ENCODE results near the gene LRG1.

LRG1 gene

DNA sequence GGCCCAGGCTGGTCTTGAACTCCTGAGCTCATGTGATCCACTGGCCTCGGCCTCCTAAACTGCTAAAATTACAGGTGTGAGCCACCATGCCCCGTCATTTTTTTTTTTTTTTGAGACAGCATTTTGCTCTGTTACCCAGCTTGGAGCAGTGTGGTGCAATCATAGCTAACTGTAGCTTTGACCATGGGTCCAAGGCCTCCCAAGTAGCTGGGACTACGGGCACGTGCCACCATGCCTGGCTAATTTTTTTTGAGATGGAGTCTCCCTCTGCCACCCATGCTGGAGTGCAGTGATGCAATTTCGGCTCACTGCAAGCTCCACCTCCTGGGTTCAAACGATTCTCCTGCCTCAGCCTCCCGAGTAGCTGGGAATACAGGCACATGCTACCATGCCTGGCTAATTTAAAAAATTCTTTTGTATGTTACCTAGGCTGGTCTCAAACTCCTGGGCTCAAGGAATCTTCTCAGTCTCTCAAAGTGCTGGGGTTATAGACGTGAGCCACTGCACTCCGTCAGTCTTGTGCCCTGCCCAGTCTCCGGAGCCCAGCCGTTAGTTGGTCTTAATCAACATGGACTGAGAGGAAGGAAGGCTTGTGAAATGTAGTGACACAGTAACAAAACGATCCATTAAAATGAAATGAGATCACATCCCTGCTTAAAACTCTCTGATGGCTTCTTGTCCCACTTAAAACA is 1.4 kb upstream of the LRG1 start:
- no peak overlapping the region for H3K4me3 ChIP-seq (ENCODE audit: low read depth, low read length)
- no peak for TF ChIP-seq CTCF (IDR thresholded peaks at IDR 0.05; ENCODE audit: borderline replicate concordance, insufficient read depth, low read depth, low read length)

GRCh38 chr19:4539169-4539692 is 605 bp downstream of the LRG1 start:
- H3K4me3 ChIP-seq (ENCODE audit: low read depth, low read length): no peak overlapping the region
- TF ChIP-seq CTCF (IDR thresholded peaks at IDR 0.05; ENCODE audit: borderline replicate concordance, insufficient read depth, low read depth, low read length): no peak

GRCh38 chr19:4538601-4538954 is 1.3 kb downstream of the LRG1 start:
- no peak for TF ChIP-seq CTCF (IDR thresholded peaks at IDR 0.05; ENCODE audit: borderline replicate concordance, insufficient read depth, low read depth, low read length)
- no peak overlapping the region for H3K4me3 ChIP-seq (ENCODE audit: low read depth, low read length)

- no peak overlapping the region for H3K4me3 ChIP-seq (ENCODE audit: low read depth, low read length)
- TF ChIP-seq CTCF (IDR thresholded peaks at IDR 0.05; ENCODE audit: borderline replicate concordance, insufficient read depth, low read depth, low read length): no peak
Measured at GRCh38 chr19:4537953-4538600, 1.8 kb downstream of the LRG1 start.

- no peak overlapping the region for H3K4me3 ChIP-seq (ENCODE audit: low read depth, low read length)
- TF ChIP-seq CTCF (IDR thresholded peaks at IDR 0.05; ENCODE audit: borderline replicate concordance, insufficient read depth, low read depth, low read length): no peak
Measured at GRCh38 chr19:4536798-4537197, 3.0 kb downstream of the LRG1 start.

DNA sequence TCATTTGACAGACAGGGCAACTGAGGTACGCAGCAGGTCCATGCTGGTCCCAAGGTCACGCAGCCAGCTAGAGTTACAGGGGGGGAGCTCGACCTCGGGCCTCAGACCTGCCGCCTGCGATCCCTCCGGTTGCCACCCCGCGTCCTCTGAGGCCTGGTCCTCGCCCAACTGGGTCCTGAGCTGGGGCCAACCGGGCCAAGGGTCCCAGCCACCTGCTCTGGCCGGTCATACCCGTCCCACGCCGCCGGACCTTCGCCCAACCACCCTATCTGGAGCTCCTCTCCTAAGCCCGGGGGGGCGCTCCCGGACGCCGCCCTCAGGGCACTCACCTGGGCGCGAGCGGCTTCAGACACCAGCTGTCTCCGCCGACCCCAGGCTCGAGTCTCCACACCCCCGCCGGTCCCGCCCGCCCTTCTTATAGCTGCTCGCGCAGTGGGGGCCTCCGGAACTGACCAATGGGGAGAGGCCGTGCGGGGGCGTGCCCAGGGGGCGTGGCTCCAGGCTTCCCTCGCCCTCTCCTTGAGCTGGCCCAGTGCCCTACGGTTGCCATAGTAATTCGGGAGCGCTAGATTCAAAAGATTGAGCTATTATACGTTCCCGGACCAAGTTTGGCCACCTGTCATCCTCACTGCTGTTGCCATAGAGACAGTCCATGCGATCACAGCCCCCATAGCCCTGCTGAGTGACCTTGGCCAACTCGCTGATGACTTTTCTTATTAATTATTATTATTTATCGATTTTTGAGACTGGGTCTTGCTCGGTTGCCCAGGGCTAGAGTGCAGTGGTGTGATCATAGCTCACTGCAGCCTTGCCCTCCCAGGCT is 4.8 kb downstream of the LRG1 start, which contains the start of gene PLIN5:
Gene PLIN5, minus strand, starts transcription at position 389 of the 823 bp plus-strand sequence. CDS start 1,150 bp downstream, outside the sequence.
- H3K4me3 ChIP-seq (ENCODE audit: low read depth, low read length): no peak within 1 kb of the TSS
- no peak for TF ChIP-seq CTCF (IDR thresholded peaks at IDR 0.05; ENCODE audit: borderline replicate concordance, insufficient read depth, low read depth, low read length)
